Spleen (tissue), 11 donors: ENCODE data around the gene MRPS21. TPM values are rescaled to one million over a fixed set of nuclear protein-coding genes. Genes with fewer than 3 reads are reported as not detected.
A peak's percentile ranks its signal among the peaks of the same experiment; 100 is the strongest.

Source experiments
- DNase-seq: peaks from one replicate; pipeline ENCODE4 v3.0.0-alpha.2; 2020
- H3K27ac ChIP-seq, 8 donors: fragments of 200-600 bp; sonication (generic) in 7 of 8; 1 replicate in 4 of 8; 2 replicates in 4 of 8; pipeline versions ENCODE4 v1.5.0 to v1.8.0; 2016 to 2021; ENCODE audit warnings: inconsistent platforms in 4 of 8, mild to moderate bottlenecking in 4 of 8, moderate library complexity in 1 of 8
- H3K27me3 ChIP-seq, 7 donors: fragments of 200-600 bp; sonication (generic) in 6 of 7; replicated peaks in 1 of 7; 1 replicate in 4 of 7; 2 replicates in 3 of 7; pipeline versions ENCODE4 v1.5.0 to v1.8.0; 2016 to 2021; ENCODE audit warnings: inconsistent platforms in 3 of 7, mild to moderate bottlenecking in 1 of 7
- H3K36me3 ChIP-seq, 6 donors: fragments of 200-600 bp; sonication (generic) in 5 of 6; 1 replicate in 4 of 6; 2 replicates in 2 of 6; pipeline versions ENCODE4 v1.5.0 to v1.8.0; 2016 to 2021; ENCODE audit warnings: inconsistent platforms in 2 of 6
- H3K4me1 ChIP-seq, 6 donors: fragments of 200-600 bp; sonication (generic) in 5 of 6; 1 replicate in 3 of 6; 2 replicates in 3 of 6; pipeline versions ENCODE4 v1.5.0 to v1.8.0; 2016 to 2021; ENCODE audit warnings: inconsistent platforms in 3 of 6
- H3K4me3 ChIP-seq, 8 donors: fragments of 200-600 bp; sonication (generic) in 7 of 8; 1 replicate in 4 of 8; 2 replicates in 4 of 8; pipeline versions ENCODE4 v1.5.0 to v1.8.0; 2016 to 2021; ENCODE audit warnings: inconsistent platforms in 4 of 8, mild to moderate bottlenecking in 4 of 8, moderate library complexity in 2 of 8
- H3K9me3 ChIP-seq, 8 donors: fragments of 200-600 bp; sonication (generic) in 7 of 8; 1 replicate in 4 of 8; 2 replicates in 4 of 8; pipeline versions ENCODE4 v1.5.0 to v1.8.0; 2016 to 2021; ENCODE audit warnings: inconsistent platforms in 4 of 8
- POLR2A ChIP-seq, 3 donors: fragments of 450-650 bp; IDR thresholded peaks; one replicate each; pipeline ENCODE4 v1.5.1; 2017; ENCODE audit warnings: antibody characterized with exemption in 3 of 3, mild to moderate bottlenecking in 1 of 3
- POLR2AphosphoS5 ChIP-seq, 3 donors: sonication (generic); formaldehyde crosslinking; IDR thresholded peaks; one replicate each; pipeline ENCODE4 v1.5.1; 2017; ENCODE audit warnings: antibody characterized with exemption in 3 of 3
- WGBS, 5 donors: extraction: QIAGEN DNeasy Blood & Tissue Kit in 3 of 5; methylation state at CpG; one replicate each; pipeline versions ENCODE4 v1.1.5 to v1.1.7; 2013 to 2018; 5-methylcytosine and 5-hydroxymethylcytosine counted together
- intact Hi-C: fragments of 100-400 bp; cut with DNase I; formaldehyde crosslinking; loops from one replicate; pipeline ENCODE4 v1.15.0; 2023; ENCODE audit warnings: low total_unique reads
- polyA plus RNA-seq, 3 donors: library from polyadenylated mRNA; stranded (reverse); fragments of 200-250 nt; gene quantifications; one replicate each; pipeline ENCODE4 v1.2.1, GENCODE V29; 2013
- total RNA-seq, 7 donors: library from RNA; depleted of rRNA in 3 of 7; stranded (reverse); fragments of >200 nt in 3 of 7; fragmentation: NEBNext Ultra II Directional in 4 of 7; extraction: Animal tissue kit (Norgen Biotek cat#: 25700) in 4 of 7; gene quantifications; one replicate each; pipeline versions ENCODE4 v1.1.0 to v1.2.1, GENCODE V29; 2016 to 2021
- TF ChIP-seq, protein P1 (sequence below), 11 experiments: fragments of 200-600 bp in 7 of 11; fragments of 450-650 bp in 4 of 11; sonication (generic) in 4 of 11; IDR thresholded peaks in 8 of 11; conservative IDR thresholded peaks in 3 of 11; 1 replicate in 7 of 11; 2 replicates in 4 of 11; pipeline versions ENCODE4 v1.4.0 to v1.8.0; 2016 to 2021; ENCODE audit warnings: antibody characterized with exemption in 11 of 11, inconsistent platforms in 4 of 11, mild to moderate bottlenecking in 1 of 11
- donor health status: healthy with polysubstance abuse.
- donor health status: DM: no; HTN: no; CAD: no; lungs with moderate emphysema.
- donor health status: DM: no; HTN: no; CAD: no.
- donor health status: Bipolar disorder and iron deficiency.
- donor health status: healthy.
- donor health status: DM: no; HTN: no; CAD: no.
- donor health status: DM: yes; HTN: yes; CAD: no.

MRPS21 gene
- total and polyA plus RNA-seq, 10 donors: 39.3 to 116 (median 47.3) TPM

DNA sequence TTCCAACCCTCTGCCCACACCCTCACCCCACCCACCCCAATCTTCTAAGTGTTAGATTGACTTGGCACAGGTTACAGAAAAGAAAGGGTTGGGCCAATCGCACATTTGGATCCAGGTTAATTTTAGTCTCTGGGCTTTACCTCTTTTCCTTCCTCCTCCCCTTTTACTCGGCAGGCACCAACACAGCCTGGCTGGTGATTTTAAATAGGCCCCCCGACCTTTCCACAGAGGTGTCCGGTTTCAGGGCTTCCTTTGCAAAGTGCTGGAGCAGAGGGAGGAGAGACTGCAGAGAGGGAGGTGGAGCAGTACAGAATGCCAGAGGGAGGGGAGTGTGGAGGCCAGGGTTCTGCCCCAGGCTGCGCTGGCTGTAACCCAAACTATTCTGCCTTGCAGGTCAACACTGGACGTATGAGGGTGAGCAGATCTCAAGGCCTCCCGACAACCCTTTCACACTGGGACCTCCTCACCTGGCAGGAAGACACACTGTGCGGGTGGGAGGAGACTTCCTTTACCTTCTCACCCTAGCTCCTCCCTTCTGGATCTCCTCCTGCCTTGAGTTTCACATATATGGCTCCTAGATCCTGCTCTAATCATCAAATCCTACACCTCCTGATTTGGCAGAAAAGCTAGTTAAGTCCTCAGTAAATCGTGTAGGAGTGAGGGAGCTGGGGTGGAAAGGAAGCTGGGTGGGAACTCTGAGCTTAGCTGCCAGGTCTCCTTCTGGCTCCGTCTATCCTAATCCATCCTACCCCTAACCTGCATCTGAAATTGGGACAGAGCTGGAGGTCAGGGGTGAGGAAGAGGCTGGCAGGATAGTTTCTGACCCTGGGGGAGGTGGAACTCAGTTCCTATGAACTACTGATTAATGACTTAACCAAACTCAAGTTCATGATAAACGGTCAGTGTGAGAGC, 33.6 kb upstream of the MRPS21 start:
- TF ChIP-seq, protein P1, sequence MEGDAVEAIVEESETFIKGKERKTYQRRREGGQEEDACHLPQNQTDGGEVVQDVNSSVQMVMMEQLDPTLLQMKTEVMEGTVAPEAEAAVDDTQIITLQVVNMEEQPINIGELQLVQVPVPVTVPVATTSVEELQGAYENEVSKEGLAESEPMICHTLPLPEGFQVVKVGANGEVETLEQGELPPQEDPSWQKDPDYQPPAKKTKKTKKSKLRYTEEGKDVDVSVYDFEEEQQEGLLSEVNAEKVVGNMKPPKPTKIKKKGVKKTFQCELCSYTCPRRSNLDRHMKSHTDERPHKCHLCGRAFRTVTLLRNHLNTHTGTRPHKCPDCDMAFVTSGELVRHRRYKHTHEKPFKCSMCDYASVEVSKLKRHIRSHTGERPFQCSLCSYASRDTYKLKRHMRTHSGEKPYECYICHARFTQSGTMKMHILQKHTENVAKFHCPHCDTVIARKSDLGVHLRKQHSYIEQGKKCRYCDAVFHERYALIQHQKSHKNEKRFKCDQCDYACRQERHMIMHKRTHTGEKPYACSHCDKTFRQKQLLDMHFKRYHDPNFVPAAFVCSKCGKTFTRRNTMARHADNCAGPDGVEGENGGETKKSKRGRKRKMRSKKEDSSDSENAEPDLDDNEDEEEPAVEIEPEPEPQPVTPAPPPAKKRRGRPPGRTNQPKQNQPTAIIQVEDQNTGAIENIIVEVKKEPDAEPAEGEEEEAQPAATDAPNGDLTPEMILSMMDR (IDR thresholded peaks at IDR 0.05 in 8 of 11, conservative IDR thresholded peaks at IDR 0.05 in 3 of 11): no peak
- no peak for TF ChIP-seq POLR2AphosphoS5 (IDR thresholded peaks at IDR 0.05)
- TF ChIP-seq POLR2A (IDR thresholded peaks at IDR 0.05): no peak
- peaks cover 6 to 35% (median 24%) of the 10 kb centered on the region in 6 donors for H3K4me1 ChIP-seq
- 43 to 52% (median 47%) methylated on average over 11 of the region's 11 CpGs for WGBS, 5 donors
- H3K4me3 ChIP-seq: no peak overlapping the region
- H3K9me3 ChIP-seq: no peaks in the 10 kb centered on the region
- peaks cover 0 to 36% (median 11%) of the 10 kb centered on the region in 7 donors for H3K27me3 ChIP-seq
- no peak for DNase-seq
- H3K27ac ChIP-seq: no peak overlapping the region
- intact Hi-C loops: no loop called here
- peaks cover 0 to 16% (median 11%) of the 10 kb centered on the region in 6 donors for H3K36me3 ChIP-seq

DNA sequence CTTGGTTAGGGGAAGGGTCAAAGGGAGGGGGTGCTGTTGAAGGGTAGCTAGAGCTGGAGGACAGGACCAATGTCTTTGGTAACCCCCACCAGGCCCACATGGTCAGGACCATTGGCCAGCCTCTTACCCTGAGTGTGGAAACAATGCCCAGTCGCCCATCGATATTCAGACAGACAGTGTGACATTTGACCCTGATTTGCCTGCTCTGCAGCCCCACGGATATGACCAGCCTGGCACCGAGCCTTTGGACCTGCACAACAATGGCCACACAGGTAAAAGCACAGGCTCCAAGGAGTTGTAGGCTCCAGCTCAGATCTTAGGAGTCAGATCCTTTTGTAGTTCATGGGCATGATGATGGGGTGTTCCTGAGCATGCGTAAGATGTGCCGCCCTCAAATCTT, 32.3 kb upstream of the MRPS21 start:
- 81 to 94% (median 91%) methylated on average over 6 of the region's 6 CpGs for WGBS, 5 donors
- peaks cover 1 to 35% (median 17%) of the 10 kb centered on the region in 6 donors for H3K4me1 ChIP-seq
- no peaks in the 10 kb centered on the region for H3K9me3 ChIP-seq
- intact Hi-C loops: no loop called here
- DNase-seq: no peak
- no peak overlapping the region for H3K27ac ChIP-seq
- peaks cover 0 to 31% (median 10%) of the 10 kb centered on the region in 7 donors for H3K27me3 ChIP-seq
- peaks cover 0 to 29% (median 24%) of the 10 kb centered on the region in 6 donors for H3K36me3 ChIP-seq
- TF ChIP-seq POLR2A (IDR thresholded peaks at IDR 0.05) (no peak), POLR2AphosphoS5 (IDR thresholded peaks at IDR 0.05) (peak in 1 of 3 donors; percentile 8)
- no peak overlapping the region for H3K4me3 ChIP-seq

DNA sequence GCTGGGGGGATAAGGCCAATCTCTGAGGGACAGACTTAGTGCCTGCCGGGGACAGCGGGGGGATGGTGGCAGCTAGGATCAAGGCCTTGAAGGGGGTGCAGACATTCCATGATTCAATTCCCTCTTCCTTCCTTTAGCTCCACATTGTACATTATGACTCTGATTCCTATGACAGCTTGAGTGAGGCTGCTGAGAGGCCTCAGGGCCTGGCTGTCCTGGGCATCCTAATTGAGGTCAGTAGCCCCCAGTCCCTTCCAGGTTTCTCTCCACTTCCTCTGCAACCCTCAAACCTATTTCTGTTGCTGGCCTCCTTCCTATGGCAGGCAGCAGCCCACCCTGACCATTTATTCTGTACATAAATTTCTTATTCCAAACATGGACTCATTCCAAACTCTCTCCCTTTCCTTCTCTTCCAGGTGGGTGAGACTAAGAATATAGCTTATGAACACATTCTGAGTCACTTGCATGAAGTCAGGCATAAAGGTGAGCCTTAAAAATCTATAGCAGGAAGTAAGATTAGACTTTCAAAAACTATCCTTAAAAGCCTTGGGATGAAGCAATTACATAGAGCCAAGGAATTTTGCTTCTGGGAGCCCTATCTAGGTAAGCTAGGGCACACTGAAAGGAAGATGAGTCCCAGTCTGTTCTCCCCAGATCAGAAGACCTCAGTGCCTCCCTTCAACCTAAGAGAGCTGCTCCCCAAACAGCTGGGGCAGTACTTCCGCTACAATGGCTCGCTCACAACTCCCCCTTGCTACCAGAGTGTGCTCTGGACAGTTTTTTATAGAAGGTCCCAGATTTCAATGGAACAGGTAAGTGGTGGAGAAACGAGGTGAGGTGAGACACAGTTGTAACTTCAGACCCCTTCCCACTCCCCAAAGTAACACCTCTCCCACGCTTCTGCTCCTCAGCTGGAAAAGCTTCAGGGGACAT, 31.0 kb upstream of the MRPS21 start:
- peaks cover 4 to 35% (median 20%) of the 10 kb centered on the region in 6 donors for H3K4me1 ChIP-seq
- DNase-seq: no peak
- TF ChIP-seq POLR2AphosphoS5 (IDR thresholded peaks at IDR 0.05) (peak in 1 of 3 donors; percentile 17), POLR2A (IDR thresholded peaks at IDR 0.05) (no peak)
- peaks cover 0 to 41% (median 33%) of the 10 kb centered on the region in 6 donors for H3K36me3 ChIP-seq
- H3K27me3 ChIP-seq: peaks cover 0 to 18% (median 4%) of the 10 kb centered on the region in 7 donors
- no peaks in the 10 kb centered on the region for H3K9me3 ChIP-seq
- intact Hi-C loops: no loop called here
- 66 to 78% (median 74%) methylated on average over 6 of the region's 6 CpGs for WGBS, 5 donors
- peak overlapping the region in 1 of 8 donors; percentile 21 for H3K27ac ChIP-seq
- no peak overlapping the region for H3K4me3 ChIP-seq

DNA sequence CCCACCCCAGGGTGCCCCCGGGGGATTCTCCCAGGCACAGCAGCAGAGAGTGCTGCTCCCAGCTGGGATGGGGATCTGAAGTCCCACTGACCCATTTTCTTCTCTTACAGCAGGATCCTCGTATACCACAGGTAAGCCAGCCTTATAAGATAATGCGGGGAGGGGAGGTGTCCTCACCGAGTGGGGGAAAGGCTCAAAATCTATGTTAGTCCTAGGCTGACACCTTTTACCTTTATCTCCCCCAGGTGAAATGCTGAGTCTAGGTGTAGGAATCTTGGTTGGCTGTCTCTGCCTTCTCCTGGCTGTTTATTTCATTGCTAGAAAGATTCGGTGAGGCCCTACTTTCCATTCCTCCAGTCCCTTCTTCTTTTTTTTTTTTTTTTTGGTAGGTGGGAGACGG, 30.1 kb upstream of the MRPS21 start:
- DNase-seq: no peak
- Histone ChIP-seq H3K36me3 (peaks cover 0 to 41% (median 33%) of the 10 kb centered on the region in 6 donors), H3K27me3 (peaks cover 0 to 9% (median 0%) of the 10 kb centered on the region in 7 donors), H3K27ac (no peak overlapping the region), H3K9me3 (no peaks in the 10 kb centered on the region), H3K4me1 (peaks cover 8 to 43% (median 25%) of the 10 kb centered on the region in 6 donors), H3K4me3 (no peak overlapping the region)
- 78 to 89% (median 83%) methylated on average over 6 of the region's 6 CpGs for WGBS, 5 donors
- no peak for TF ChIP-seq POLR2A (IDR thresholded peaks at IDR 0.05)
- TF ChIP-seq, protein P1 (IDR thresholded peaks at IDR 0.05 in 8 of 11, conservative IDR thresholded peaks at IDR 0.05 in 3 of 11): no peak
- TF ChIP-seq POLR2AphosphoS5 (IDR thresholded peaks at IDR 0.05): no peak
- intact Hi-C loops: no loop called here
